HG02588 (cell line): Measurements from ENCODE around the gene KRTAP3-1.

Experiments used
- ATAC-seq: cut with Tn5 transposase; IDR thresholded peaks from one replicate; pipeline ENCODE4 v1.9.1; 2021; ENCODE audit warnings: mild to moderate bottlenecking, moderate library complexity; ENCODE audit not compliant: unreplicated experiment

The KRTAP3-1 gene

GRCh38 chr17:40980596-40980995 is 28.3 kb downstream of the KRTAP3-1 start:
- no peak for ATAC-seq

GRCh38 chr17:40980117-40980516 is 28.8 kb downstream of the KRTAP3-1 start:
- ATAC-seq = no peak

GRCh38 chr17:40978575-40979151 is 30.3 kb downstream of the KRTAP3-1 start:
- ATAC-seq = no peak

- no peak for ATAC-seq
These were observed 33.4 kb downstream of the KRTAP3-1 start for GRCh38 chr17:40975516-40975915.

- no peak for ATAC-seq
These were observed 34.6 kb downstream of the KRTAP3-1 start for GRCh38 chr17:40974366-40974765.

GRCh38 chr17:40967582-40967981 is 41.3 kb downstream of the KRTAP3-1 start:
- ATAC-seq = no peak

- ATAC-seq = no peak
These were observed 42.1 kb downstream of the KRTAP3-1 start, which contains the start of gene KRT39 for GRCh38 chr17:40966848-40967247. Gene KRT39 (minus strand): TSS chr17:40966948. CDS start chr17:40966856, 92 bp downstream.

- ATAC-seq = no peak
These were observed 45.1 kb downstream of the KRTAP3-1 start for GRCh38 chr17:40963838-40964237.

GRCh38 chr17:40962059-40962561 is 46.8 kb downstream of the KRTAP3-1 start:
- ATAC-seq = no peak

- ATAC-seq = no peak
These were observed 47.3 kb downstream of the KRTAP3-1 start for GRCh38 chr17:40961591-40961990.

GRCh38 chr17:40960144-40960543 is 48.8 kb downstream of the KRTAP3-1 start:
- no peak for ATAC-seq
